DMS114 treated with DMSO at 0.1 percent for 48 hours (cell line): Measurements from ENCODE around the gene MRPS11.
"Not testable (repeated sequence)": the region's sequence is repeated elsewhere in the genome, so short reads cannot be mapped to it uniquely, and the experiment has no call there.

Experiments
- DNase-seq: peaks from one replicate; lab custom pipeline; 2025; ENCODE audit not compliant: unreplicated experiment; lab: John Stamatoyannopoulos, UW

The MRPS11 gene

DNA sequence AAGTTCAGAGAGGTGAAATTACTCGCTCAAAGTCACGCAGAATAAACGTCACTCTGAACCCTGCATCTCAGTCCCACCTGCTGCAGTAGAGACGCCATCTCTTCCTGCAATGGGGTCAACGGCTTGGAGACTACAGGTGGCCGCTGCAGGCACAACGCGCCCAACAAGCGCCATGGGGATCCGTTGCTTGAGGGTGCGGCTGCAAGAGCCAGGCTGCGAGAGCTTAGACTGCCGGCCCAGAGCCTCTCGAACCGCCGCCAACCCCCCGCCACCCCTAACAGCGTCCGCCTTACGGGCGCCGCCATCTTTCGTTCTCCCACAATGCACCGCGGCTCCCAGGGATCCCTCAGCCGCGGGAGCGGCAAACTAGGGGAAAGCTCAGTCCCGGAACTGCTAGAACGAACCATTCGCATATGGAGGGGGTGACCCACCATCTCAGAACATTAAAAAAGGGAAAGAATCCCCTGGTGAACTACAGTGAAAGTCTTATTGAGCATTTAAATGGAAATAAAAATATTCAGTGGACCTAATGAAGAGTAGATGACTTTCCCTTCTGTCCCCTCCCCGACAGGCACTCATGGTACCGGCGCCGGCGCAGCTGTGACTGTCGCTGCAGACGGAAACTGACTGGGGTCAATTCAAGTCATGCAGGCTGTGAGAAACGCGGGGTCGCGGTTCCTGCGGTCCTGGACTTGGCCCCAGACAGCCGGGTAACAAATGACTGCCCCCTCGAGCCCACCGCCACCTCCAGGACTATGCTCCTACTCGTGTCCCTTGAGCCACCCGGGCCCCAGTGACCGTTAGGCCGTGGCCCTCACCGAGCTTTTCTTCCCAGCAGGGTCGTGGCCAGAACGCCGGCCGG lies at the start of gene MRPS11, which contains the start of gene MRPL46:
Gene MRPS11 (plus strand): TSS at position 636 of the 862 bp plus-strand sequence. CDS start 10 bp downstream, at position 646.
Gene MRPL46 (minus strand): TSS at position 316 of the 862 bp plus-strand sequence. CDS start 11 bp downstream, at position 305.
- peak; percentile 95 for DNase-seq

DNA sequence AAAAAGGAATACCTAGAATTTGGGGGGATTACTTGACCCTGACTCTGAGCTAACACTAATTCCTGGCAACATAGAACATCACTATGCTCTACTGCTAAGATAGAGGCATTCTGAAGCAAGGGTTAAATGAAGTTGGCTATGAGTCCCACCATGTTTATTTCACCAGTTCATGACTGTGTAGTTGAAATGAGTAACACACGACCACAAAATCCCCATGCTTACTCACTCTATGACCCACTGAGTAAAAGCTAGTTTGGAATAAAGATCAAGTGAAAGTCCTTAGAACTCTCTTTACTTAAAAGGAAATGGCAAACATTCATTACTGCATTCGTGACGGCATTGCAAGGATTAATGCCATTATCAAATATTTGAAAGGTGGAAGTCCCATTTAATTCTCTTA lies 47.7 kb upstream of the MRPS11 start:
- DNase-seq: no peak

DNA sequence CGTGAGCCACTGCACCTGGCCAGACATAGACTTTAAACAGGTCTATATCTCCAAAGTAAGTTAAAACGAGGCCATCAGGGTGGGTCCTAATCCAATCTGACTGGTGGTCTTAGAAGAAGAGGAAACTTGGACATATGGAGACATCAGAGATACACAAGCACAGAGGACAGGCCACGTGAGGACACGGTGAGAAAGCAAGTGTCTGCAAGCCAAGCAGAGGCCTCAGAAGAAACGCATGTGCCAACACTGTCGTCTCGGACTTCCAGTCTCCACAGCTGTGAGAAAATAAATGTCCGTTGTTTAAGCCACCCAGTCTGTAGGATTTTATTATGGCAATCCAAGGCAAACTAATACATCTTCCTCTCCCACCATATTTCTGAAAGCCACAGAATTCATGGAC lies 44.2 kb upstream of the MRPS11 start:
- no peak for DNase-seq

DNA sequence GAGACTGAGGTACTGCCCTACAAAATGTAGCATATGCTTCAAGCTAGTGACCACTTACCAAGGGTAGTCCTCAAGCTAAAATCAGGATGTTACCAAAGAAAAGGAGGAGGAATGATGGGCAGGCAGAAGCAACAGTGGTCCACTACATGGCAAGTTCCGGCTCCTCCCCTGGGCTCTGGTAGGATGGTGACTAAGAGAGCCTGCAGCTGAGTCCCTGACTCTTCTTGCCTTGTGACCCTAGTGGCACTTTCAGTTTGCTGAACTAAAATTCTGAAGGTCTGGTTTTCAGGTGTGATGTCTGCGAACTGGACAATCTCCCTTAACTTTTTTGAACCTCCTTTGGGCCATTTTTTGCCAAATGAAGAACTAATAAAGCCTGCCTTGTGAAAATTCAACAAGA lies 41.2 kb upstream of the MRPS11 start:
- DNase-seq: no peak

DNA sequence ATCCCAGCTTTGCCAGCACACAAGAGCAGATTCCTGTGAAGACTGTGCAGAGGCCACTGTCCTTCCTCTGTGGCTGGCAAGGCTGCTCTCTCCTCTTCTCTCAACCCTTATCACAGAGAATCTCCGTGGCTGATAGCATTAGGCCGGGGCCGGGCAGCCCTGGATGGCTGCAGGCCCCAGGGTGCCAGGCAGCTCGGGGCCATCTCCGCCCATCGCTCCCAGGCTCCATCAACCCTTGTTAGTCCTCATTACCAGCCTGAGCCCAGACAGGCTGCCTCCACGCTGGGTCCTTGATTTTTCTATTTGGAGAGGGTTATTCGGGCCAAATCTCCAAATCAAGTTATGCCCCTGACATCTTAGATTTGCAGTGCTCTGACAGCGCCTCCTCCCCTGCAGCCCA lies 39.5 kb upstream of the MRPS11 start:
- DNase-seq: no peak

DNA sequence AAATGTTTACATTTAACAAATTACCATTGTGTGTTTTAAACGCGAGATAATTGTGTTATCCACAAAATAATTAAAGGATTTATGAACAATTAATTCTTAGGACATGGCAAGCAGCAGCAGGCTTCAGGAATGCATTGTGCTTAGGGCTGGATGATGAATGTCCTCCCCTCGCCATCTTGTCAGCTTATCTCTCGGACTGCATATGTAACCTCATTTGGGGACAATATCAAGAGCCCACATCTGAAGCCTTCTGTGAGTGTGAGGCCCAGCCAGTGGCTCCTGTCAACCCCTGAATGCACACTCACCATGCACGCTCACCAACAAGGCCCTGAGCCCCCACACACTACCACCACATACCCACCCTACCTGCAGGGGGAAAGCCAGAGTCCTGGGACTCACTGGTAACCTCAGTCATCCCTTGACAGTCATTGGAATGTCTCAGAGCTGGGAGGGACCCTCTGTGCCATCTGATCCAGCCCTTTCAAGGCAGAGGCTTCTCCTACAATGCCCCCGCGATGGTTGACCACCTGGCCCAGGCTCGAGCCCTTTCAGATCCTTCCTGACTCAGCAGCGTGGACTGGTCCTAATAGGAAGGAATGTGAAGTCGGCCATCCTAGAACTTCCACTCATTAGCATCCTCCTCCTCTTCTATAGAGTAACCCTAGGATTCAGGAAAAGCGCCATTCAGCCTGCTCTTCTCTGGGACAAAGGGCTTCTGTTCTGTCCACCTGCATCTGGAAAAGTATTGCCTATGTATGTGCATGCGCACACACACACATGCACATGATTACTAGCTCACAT lies 38.5 kb upstream of the MRPS11 start:
- no peak for DNase-seq

DNA sequence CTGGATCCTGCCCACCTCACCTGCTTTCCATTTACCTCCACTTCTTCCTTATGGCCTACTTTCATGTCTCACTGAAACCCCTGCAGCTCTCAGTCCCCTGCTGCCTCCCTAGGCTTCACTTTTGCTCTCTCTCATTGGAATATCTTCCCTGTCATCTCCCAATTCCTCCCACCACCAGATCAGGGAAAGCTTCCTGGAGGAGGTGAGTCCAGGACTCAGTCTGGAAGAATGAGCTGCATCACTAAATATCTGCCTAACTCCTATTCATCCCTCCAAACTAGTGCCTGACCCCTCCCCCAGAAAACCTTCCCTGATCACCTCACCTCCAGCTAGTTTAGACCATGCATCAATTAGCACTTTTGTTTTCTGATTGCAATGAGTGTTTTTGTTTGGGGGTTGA lies 37.5 kb upstream of the MRPS11 start:
- DNase-seq: no peak

DNA sequence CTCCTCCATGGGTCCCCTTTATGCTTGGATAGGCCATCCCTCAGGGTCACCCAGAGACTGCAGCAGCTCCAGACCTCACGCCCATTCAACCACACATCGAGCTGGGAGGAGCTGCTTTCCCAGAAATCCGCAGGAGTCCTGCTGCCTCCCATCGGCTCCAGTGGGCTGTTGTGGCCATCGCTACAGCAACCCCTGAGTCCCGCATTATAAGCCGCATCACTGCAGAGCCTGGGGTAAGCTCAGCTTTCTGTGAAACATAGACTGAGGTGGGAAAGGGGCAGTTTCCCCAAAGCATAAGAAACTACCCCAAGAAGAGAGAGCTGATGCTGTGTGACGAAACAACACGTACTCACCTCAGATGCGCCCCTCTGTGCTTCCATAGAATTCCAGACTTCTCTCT lies 36.1 kb upstream of the MRPS11 start:
- DNase-seq: no peak

DNA sequence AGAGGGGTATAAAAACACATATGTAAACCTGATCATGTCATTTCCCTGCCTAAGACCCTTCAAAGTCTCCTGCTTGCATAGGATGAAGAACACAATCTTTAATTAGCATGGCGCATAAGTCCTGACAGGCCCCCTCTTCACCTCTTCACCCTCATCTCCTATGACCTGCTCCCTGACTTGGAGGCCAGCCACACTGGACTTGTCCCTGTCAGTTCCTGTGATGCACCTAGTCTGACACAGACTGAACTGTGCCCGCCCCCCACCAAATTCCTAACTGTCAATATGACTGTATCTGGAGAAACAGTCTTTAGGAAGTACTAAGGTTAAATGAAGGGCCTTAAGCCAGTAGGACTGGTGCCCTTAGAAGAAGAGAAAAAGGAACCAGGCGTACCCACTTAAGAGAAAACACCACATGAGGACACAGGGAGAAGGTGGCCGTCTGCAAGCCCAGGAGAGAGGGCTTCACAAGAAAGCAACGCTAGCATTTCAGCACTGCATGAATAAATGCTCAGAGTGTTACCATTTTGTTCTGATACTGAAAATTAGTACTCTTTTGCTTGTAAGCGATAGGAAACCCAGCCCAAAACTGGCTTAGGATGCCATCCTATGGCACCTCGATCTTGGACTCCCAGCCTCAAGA lies 34.3 kb upstream of the MRPS11 start:
- no peak for DNase-seq

DNA sequence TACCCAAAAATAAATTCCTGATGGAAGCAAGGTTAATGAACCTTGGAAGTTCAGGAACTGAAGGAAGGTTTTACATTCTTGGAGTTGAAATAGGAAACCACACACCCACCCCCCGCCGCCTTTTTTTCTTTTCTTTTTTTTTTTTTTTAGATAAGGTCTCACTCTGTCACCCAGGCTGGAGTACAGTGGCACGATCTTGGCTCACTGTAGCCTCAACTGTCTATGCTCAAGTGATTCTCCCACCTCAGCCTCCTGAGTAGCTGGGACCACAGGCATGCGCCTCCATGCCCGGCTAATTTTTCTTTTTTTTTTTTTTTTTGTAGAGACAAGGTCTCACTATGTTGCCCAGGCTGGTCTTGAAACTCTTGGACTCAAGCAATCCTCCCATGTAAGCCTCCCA lies 33.4 kb upstream of the MRPS11 start:
- not testable (repeated sequence) for DNase-seq

DNA sequence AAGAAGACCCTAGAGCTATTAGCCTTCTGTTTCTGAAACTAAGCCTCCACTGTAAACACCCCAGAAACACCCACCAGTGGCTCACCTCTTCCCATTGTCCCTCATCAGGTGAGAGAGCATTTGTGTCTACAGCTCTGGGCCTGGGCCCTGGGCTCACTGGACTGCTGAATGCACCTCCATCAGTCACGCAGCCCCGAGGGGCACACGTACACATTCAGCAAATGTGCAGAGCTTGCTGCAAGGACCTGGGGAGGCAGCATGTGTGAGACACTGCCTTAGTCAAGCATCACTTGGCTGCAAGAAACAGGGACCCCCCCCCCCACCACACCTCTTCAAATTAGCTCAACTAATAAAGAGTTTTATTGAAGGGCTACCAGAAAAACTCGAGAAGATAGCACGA lies 29.3 kb upstream of the MRPS11 start:
- DNase-seq: no peak

DNA sequence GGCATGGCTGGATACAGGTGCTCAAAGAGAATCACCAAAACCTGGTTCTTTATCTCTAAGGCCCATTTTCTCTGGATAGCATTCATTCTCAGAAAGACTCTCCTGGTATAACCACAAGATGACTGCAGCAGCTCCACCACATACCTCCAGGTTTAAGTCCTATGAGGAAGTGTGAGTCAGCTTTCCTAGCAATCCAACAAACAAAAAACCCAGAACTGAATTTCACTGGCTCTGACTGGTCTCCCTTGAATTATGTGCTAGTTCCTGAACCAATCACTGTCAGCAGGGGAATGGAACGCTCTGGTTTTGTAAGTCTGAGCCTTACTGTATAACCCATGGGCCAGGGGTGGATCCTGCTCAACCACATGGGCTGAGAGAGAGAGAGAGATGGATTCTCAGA lies 27.5 kb upstream of the MRPS11 start:
- DNase-seq: no peak

DNA sequence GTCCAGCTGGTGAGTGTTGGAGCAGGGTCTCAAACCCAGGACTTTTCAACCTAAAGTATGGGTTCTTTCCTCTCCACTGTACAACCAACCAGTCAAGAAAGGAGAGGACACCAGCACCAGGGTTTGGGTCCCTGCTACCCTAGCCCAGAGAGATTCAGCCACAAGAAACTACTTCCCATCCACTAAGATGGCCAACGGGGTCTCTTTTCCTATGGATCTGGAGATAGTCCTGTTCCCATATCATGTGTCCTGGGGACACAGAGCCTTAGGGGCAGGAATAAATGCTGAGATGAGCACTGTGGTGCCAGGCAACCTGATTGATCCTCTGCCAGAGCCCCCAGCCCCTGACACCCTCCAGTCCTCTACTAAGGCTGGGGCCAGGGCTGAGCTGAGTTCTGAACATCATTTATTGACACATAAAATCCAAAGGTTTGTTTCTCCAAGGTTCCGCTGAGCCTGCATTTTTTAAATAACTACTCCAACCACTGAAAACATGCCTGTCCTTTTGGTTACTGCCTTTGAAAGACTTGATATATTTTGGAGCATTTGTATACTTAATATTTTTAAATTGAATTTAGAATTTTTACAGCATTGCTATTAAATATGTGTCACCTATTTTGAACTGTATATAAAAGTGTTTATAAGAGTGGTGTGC lies 26.3 kb upstream of the MRPS11 start:
- no peak for DNase-seq

DNA sequence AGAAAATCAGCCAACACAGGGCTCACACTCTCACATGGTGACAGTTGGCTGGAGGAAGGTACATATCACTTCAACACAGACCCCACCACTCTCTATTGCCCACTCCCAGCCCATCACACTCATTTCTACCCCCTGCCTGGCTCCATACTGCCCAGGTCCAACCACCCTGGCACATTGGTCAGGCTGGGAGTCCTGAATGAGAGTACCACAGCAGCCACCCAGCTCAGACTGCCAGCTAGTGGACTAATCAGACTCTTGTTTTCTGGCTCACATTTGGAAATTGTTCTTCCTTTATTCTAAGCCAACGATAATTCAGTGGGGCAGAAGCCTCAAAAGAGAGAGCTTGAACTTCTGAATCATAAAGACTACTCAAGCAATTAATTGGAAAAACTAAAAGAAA lies 20.3 kb upstream of the MRPS11 start:
- no peak for DNase-seq

DNA sequence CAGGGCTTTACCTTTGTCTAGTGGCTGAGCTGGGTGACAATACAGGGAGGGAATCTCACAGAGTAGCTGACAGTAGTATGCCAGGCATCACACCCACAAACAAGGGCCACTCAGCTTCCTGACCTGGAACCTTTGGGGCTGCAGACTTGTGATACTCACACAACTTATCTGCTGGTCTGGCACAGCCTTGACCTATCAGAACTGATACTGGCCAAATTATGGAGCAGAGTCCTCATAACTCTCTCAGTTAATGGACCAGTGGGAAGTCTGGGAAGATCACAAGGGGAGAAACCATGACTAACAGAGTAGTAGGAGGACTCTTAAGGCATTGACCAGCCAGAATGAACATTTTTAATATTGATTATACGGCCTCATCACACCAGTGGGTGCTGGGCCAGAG lies 19.8 kb upstream of the MRPS11 start:
- DNase-seq: no peak

DNA sequence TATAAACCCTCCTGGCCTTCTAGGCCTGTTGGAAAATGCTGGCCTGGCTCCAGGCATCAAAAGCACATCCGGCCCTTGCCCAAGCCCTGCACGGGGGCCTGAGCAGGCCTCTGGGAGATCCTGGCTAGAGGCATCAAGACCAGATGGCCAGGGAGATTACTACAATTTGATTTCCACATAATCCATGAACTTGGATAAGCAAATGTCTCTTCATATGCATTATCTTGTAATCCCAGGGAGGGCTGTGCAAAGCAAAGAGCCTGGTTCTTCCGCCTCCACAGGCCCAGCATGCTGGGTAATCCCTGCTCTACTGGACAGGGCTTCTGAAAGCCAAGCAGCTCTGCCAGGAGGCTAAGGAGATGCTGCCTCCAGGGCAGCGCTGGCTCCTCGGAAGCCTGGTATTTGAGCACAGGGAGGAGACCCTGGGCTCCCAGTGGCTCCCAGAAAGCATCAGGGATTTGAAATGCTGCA lies 18.5 kb upstream of the MRPS11 start:
- no peak for DNase-seq

DNA sequence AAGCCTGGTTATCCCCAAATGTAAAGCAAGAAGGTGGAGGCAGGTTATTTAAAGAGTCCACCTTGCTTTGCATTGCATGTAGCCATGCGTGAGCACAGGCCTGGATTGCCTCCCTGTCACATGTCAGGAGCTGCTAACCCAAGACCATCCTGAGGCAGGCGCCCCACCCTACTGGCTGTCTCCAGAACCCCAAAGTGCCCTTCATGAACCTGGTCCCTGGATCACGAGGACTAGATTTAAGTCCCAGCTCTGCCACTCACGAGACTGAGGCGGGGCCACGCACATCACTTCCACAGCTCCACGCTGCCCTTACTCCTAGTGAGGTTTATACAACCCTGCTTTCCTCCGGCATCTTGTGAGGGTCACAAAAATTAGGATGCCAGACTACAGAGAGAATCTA lies 17.9 kb upstream of the MRPS11 start:
- DNase-seq: no peak

DNA sequence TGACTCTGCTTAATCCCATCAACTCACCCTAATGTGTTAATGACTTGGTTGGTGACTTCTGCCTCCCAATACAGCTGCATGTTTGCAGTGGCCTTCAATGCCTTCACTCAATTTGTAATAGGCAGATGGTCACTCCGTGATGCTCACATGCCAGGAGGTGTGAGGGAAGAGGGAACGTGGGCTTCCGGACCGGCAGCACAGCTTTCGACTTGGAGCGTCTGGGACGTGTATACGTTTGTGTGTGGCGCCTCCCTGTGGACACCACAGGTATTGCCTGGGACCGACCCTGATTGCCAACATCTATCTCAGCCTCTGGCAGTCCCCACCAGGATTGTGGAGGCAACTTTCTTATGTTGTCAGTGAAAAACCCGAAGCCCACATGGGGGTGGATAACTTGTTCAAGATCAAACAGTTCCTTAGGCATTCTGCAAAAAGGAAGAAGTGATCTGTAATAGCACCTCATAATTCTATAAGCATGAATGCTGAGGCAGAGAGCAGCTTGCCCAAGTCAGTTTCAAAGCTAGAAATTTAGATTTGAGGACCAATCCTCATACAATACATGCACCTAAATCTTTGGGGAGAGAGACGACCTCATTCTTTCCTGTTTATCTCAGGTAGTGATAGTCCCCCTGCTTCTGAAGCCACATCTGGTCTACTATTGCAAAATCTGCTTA lies 17.2 kb upstream of the MRPS11 start:
- DNase-seq: peak; percentile 74

DNA sequence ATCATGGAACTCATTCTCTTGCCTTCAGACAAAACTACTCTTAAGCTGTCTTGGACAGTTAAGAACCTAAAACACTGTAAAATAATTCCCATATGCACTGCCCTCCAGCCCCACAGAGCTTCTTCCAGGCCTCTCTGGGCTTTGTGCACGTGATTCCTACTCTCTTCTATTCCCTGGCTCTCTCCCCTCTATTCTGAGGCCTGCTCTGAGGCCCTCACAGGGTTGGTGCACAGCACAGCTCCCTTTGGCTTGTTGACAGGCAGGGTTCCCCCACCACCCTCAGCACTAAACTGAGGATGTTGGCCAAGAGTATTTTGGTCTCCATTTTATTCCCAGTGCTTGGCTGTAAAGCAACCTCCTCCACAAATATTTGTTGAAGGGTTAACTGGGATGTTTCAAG lies 13.9 kb upstream of the MRPS11 start:
- no peak for DNase-seq

DNA sequence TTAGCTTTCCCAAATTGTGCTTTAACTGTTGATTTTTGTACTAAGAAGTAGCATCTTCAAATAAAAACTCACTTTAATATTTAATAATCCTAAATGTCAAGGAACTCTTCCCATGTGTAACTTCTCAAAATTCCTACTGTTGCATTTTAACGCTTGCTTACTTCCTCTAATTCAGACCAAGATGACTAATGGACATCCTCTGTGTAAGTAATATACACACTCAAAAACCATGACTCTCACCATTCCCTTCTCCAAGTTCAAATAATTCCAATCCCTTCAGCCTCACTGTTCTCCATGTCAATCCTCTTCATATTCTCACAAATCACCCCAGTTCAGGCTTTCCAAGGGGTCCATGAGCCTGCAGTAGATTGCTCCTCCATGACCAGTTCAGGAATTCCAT lies 13.3 kb upstream of the MRPS11 start:
- no peak for DNase-seq
